Measurements from ENCODE around the gene KCNN4. TPM values are rescaled to one million over a fixed set of nuclear protein-coding genes. Genes with fewer than 3 reads are reported as not detected.

The KCNN4 gene
- total RNA-seq, 1 donor from 2014 or later: not detected

DNA sequence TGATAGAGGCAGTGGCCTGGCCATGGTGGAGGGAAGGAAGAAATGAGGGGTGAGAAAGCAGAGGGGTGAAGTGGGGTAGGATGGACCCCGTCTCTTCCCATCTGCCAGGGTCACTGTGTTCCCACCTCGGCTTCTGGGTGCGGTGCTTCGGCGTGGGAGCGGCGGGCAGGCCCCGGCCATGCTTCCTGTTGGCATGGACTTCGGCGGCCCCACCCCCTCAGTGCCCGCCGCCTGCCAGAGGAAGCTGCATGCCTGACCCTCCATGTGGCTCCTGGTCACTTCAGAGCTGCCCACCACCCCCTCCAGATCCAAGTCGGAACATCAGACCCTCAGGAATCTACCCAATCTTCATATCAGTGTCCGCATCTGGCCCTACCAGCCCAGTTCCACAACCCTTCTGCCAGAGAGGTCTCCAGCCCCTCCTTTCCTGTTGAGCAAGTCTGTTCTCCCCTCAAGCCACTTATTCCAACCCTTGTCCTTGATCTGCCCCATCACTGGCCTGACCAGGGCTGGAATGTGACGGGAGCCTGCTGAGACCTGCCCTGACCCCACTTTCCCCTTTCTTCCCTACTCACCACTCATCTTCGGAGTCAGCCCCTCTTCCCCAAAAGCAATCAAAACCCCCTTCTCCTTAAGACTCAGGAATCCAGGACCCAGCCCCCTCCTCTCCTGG is 1.5 kb downstream of the KCNN4 start:
- Histone ChIP-seq H3K36me3 (no peaks in the 10 kb centered on the region), H3K4me1 (peaks cover 8% of the 10 kb centered on the region), H3F3A (ENCODE audit: low read depth) (peaks cover 6% of the 10 kb centered on the region), H3K9me3 (ENCODE audit: low read depth) (no peaks in the 10 kb centered on the region), H3K27me3 (peaks cover 31% of the 10 kb centered on the region), H3K4me3 (no peak overlapping the region), H4K20me1 (ENCODE audit: low read depth) (no peaks in the 10 kb centered on the region), H3K27ac (no peak overlapping the region), H3K79me2 (ENCODE audit: low read depth) (no peaks in the 10 kb centered on the region), H2AFZ (replicated peaks) (no peak overlapping the region), H3K4me2 (no peak overlapping the region), H3K9ac (no peak overlapping the region)
- Mint-ChIP-seq H3K4me3 (no peak overlapping the region), H3K27me3 (ENCODE audit: insufficient read depth, low read depth) (peaks cover 29% of the 10 kb centered on the region), H3K36me3 (no peaks in the 10 kb centered on the region), H3K27ac (no peak overlapping the region), H3K4me1 (peaks cover 34% of the 10 kb centered on the region), H3K9me3 (peaks cover 3% of the 10 kb centered on the region)
- TF ChIP-seq EZH2phosphoT487 (IDR thresholded peaks at IDR 0.05) (no peak), EZH2 (IDR thresholded peaks at IDR 0.05) (no peak)
- TF ChIP-seq, protein P1, sequence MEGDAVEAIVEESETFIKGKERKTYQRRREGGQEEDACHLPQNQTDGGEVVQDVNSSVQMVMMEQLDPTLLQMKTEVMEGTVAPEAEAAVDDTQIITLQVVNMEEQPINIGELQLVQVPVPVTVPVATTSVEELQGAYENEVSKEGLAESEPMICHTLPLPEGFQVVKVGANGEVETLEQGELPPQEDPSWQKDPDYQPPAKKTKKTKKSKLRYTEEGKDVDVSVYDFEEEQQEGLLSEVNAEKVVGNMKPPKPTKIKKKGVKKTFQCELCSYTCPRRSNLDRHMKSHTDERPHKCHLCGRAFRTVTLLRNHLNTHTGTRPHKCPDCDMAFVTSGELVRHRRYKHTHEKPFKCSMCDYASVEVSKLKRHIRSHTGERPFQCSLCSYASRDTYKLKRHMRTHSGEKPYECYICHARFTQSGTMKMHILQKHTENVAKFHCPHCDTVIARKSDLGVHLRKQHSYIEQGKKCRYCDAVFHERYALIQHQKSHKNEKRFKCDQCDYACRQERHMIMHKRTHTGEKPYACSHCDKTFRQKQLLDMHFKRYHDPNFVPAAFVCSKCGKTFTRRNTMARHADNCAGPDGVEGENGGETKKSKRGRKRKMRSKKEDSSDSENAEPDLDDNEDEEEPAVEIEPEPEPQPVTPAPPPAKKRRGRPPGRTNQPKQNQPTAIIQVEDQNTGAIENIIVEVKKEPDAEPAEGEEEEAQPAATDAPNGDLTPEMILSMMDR (IDR thresholded peaks at IDR 0.05): no peak
- DNase-seq (ENCODE audit: low spot score): no peak

DNA sequence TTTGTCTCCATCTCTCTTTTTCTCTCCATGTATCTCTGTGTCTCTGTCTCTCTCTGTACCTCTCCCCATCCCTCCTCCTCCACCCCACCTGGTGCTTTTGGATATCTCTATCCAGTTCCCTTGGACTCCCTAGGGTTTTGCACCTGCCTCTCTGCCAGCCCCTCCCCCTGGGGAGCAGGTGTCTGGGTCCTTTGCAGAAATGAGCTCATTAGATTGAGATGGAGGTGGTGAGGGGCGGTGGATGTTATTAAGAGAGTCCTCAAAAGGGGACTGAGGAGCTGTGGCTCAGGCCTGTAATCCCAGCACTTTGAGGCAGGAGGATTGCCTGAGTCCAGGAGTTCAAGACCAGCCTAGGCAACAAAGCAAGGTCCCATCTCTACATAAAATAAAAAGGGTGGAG is 2.1 kb downstream of the KCNN4 start:
- no peak for DNase-seq (ENCODE audit: low spot score)
- Histone ChIP-seq H4K20me1 (ENCODE audit: low read depth) (no peaks in the 10 kb centered on the region), H3K27me3 (peaks cover 37% of the 10 kb centered on the region), H3K4me3 (no peak overlapping the region), H2AFZ (replicated peaks) (no peak overlapping the region), H3K36me3 (no peaks in the 10 kb centered on the region), H3K4me2 (no peak overlapping the region), H3K4me1 (peaks cover 15% of the 10 kb centered on the region), H3F3A (ENCODE audit: low read depth) (peaks cover 8% of the 10 kb centered on the region), H3K9ac (no peak overlapping the region), H3K9me3 (ENCODE audit: low read depth) (no peaks in the 10 kb centered on the region), H3K79me2 (ENCODE audit: low read depth) (no peaks in the 10 kb centered on the region), H3K27ac (no peak overlapping the region)
- Mint-ChIP-seq H3K27ac (no peak overlapping the region), H3K4me3 (no peak overlapping the region), H3K27me3 (ENCODE audit: insufficient read depth, low read depth) (peaks cover 30% of the 10 kb centered on the region), H3K9me3 (peaks cover 3% of the 10 kb centered on the region), H3K4me1 (peaks cover 37% of the 10 kb centered on the region), H3K36me3 (no peaks in the 10 kb centered on the region)
- TF ChIP-seq, protein P1 (IDR thresholded peaks at IDR 0.05): no peak
- TF ChIP-seq EZH2 (IDR thresholded peaks at IDR 0.05) (no peak), EZH2phosphoT487 (IDR thresholded peaks at IDR 0.05) (no peak)

DNA sequence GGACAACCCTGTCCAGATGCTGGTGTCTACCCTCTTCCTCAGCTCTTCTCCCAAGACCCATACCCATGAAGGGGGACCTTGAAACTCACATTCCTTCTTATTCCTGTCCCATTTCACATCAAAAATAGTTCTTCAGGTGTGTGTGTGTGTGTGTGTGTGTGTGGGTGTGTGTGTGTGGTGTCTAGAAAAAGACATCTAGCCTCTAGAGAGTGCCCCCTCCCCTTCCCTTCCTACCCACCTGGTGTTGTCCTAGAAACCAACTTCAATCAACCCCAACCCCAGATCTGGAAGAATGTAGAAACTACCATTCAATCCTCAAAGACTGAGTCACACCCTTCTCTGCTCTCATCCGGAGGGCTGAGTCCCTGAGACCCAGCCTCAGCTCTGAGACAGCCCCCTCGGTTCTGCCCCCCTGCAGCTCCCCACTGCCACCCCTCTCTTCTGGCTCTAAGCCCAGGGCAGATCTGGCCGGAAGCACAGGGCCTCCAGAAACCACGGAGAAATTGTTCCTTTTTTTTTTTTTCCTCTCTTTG is 3.5 kb downstream of the KCNN4 start:
- no peaks in the 10 kb centered on the region for H4K20me1 ChIP-seq (ENCODE audit: low read depth)
- DNase-seq (ENCODE audit: low spot score): no peak
- H3K9ac ChIP-seq: no peak overlapping the region
- peaks cover 41% of the 10 kb centered on the region for H3K27me3 Mint-ChIP-seq (ENCODE audit: insufficient read depth, low read depth)
- H3K9me3 ChIP-seq (ENCODE audit: low read depth): no peaks in the 10 kb centered on the region
- no peaks in the 10 kb centered on the region for H3K36me3 Mint-ChIP-seq
- peak overlapping the region; percentile 20 for H3K4me2 ChIP-seq
- H3K27ac ChIP-seq: no peak overlapping the region
- TF ChIP-seq, protein P1 (IDR thresholded peaks at IDR 0.05): no peak
- TF ChIP-seq EZH2phosphoT487 (IDR thresholded peaks at IDR 0.05) (no peak), EZH2 (IDR thresholded peaks at IDR 0.05) (no peak)
- H3K9me3 Mint-ChIP-seq: peaks cover 3% of the 10 kb centered on the region
- H3F3A ChIP-seq (ENCODE audit: low read depth): peaks cover 12% of the 10 kb centered on the region
- H3K27ac Mint-ChIP-seq: no peak overlapping the region
- H3K27me3 ChIP-seq: peaks cover 51% of the 10 kb centered on the region
- H3K4me3 Mint-ChIP-seq: no peak overlapping the region
- H3K4me3 ChIP-seq: no peak overlapping the region
- peaks cover 19% of the 10 kb centered on the region for H3K4me1 ChIP-seq
- H3K79me2 ChIP-seq (ENCODE audit: low read depth): no peaks in the 10 kb centered on the region
- peaks cover 44% of the 10 kb centered on the region for H3K4me1 Mint-ChIP-seq
- no peaks in the 10 kb centered on the region for H3K36me3 ChIP-seq
- no peak overlapping the region for H2AFZ ChIP-seq (replicated peaks)

Measured in neural progenitor cell (in vitro differentiated cells).